G401.6 (cell line): ENCODE data around the gene PET117.
"Not testable (repeated sequence)": the region's sequence is repeated elsewhere in the genome, so short reads cannot be mapped to it uniquely, and the experiment has no call there.

Experiments used
- FAIRE-seq: peaks from 2 replicates; lab custom pipeline; 2012; peaks lifted over from hg19 to GRCh38; lab: Jason Lieb, UNC

PET117 gene

DNA sequence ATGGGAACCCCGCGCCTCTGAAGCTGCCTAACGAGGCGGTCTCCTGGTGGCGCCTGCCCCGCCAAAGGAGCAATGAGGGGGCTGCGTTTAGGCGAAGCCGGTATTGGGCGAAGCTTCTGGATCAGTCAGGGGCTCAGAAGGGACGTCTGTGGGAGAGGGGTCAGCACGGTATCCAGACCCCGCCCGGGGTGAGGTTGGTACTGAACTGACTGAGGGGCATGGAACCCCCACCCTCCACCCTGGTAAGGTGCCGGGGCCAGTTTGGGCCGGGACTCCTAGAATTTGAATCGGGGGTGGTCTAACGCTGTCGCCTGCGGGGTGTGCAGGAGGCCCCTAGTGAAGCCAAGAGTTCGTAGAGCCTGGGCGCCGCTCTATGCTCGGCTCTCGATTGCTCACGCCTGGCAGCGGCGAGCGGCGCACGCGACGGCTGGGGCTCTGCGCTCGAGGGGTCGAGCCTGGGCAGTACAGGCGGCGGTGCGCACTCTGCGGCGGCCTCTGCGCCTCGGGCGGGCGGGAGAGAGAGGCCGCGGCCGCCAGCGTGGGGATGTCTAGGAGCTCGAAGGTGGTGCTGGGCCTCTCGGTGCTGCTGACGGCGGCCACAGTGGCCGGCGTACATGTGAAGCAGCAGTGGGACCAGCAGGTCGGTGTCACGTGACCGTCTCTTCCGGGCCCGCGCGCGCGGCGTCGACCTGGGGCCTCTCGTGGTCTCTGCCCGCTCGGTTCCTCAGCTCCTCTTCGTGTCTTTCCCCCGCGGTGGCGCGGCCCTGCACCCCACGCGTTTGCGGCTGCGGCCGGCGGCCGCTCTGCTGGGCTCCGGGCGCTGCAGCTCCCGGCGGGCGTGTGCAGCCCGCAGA lies at the start of gene PET117, which contains the start of gene KAT14:
PET117 (plus strand) TSS at position 452 of the 854 bp plus-strand sequence; CDS start at position 545, 93 bp downstream.
KAT14 (plus strand) TSS at position 452 of the 854 bp plus-strand sequence. CDS start 4,798 bp downstream, outside the sequence.
- FAIRE-seq, result no peak

GRCh38 chr20:18088298-18088697 lies 49.4 kb upstream of the PET117 start:
- not testable (repeated sequence) for FAIRE-seq

GRCh38 chr20:18088841-18089240 lies 48.8 kb upstream of the PET117 start:
- not testable (repeated sequence) for FAIRE-seq

GRCh38 chr20:18090044-18090443 lies 47.6 kb upstream of the PET117 start:
- no peak for FAIRE-seq

GRCh38 chr20:18090477-18090876 lies 47.2 kb upstream of the PET117 start:
- FAIRE-seq, result no peak

- no peak for FAIRE-seq
These were observed 46.0 kb upstream of the PET117 start for GRCh38 chr20:18091623-18092022.

DNA sequence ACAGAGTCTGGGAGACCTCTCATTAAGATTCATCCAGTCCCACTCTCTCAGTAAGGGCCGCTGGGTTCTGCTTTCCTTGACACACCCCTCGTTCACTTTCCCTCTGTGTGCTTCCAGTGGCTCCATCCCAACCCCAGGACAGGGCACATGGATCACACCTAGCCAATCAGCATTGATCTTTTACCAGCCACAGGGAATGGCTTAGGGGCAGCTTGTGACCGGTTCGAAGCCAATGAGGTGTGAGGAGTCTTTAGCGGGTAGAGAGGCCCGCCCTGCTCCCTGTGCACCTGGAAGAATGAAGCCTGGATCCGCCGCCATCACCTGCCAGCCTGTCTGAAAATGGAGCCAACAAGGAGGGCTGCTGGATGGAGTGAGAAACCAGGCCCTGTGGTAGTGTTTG lies 44.8 kb upstream of the PET117 start:
- no peak for FAIRE-seq

DNA sequence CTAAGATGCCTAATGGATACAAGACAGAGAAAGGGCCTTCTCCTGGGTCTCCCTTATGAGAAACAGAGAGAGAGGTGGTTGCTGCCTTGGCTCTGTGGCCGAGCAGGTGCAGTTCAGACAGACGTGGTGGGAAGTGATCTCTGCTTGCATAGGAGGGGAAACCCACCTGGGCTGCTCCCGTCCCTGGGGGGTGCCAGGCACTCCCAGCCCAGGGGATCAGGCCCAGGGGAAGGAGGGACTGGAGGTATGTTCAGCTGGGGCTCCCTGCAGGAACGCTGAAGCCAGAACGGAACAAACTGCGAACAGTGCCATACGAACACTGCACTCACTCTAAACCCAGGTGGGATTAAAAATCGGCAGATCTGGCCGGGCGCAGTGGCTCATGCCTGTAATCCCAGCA lies 44.3 kb upstream of the PET117 start:
- no peak for FAIRE-seq

GRCh38 chr20:18094191-18094590 lies 43.5 kb upstream of the PET117 start:
- no peak for FAIRE-seq

DNA sequence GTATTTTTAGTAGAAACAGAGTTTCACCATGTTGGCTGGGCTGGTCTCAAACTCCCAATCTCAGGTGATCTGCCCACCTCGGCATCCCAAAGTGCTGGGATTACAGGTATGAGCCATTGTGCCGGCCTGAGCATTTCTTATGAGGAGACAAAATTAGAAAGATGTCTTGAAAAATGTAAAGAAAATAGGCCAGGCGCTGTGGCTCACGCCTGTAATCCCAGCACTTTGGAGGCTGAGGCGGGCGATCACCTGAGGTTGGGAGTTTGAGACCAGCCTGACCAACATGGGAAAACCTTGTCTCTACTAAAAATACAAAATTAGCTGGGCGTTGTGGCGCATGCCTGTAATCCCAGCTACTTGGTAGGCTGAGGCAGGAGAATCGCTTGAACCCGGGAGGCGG lies 37.1 kb upstream of the PET117 start:
- FAIRE-seq, result not testable (repeated sequence)

DNA sequence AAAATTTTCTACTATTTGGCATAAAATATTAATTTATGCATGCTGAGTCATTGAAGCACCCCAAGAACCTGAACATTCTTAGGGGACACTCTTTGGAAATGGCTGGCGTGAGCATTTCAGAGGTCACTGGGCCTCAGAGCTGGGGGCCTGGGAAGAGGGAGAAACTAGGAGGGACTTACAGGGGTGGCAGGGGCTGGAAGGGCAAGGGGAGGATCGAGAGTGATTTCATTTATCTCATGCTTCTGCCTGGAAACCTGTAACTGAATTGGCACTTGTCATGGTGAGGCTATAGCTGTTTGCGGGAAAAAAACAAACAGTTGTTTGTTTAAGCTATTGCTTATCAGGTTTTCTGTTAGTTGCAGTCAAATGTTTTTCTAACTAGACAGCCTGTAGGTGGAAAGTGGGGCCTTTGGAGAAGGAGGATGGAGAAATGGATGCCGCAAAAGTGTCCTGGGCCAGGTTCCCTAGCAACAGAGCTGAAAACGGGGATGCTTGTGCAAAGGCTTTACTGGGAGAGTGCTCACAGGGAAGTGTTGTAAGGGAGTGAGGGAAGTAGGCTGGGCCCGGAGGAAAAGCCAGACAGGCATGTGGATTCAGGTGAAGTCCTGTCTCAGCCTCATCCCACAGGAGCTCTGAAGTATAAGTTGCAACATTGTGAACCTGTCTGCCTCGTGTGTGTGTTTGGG lies 36.4 kb upstream of the PET117 start:
- no peak for FAIRE-seq

GRCh38 chr20:18103497-18103896 lies 34.2 kb upstream of the PET117 start:
- FAIRE-seq, result no peak

DNA sequence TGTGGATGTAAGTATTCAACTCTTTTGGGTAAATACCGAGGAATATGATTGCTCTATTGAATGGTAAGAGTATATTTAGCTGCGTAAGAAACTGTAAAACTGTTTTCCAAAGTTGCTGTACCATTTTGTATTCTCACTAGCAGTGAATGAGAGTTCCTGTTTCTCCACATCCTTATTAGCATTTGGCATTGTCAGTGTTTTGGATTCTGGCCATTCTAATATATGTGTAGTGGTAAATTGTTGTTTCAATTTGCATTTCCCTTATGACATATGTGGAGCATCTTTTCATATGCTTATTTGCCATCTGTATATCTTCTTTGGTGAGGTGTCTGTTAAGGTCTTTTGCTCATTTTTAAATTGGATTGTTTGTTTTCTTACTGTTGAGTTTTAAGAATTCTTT lies 29.3 kb upstream of the PET117 start:
- FAIRE-seq, result no peak

DNA sequence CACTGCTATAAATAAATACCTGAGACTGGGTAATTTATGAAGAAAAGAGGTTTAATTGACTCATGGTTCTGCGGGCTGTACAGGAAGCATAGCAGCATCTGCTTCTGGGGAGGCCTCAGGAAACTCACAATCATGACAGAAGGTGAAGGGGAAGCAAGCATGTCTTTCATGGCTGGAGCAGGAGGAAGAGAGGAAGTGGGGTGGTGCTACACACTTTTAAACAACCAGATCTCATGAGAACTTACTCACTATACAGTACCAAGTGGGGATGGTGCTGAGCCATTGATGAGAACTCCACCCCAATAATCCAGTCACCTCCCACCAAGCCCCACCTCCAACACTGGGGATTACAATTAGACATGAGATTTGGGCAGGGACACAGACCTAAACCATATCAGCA lies 9.1 kb upstream of the PET117 start:
- FAIRE-seq, result not testable (repeated sequence)

DNA sequence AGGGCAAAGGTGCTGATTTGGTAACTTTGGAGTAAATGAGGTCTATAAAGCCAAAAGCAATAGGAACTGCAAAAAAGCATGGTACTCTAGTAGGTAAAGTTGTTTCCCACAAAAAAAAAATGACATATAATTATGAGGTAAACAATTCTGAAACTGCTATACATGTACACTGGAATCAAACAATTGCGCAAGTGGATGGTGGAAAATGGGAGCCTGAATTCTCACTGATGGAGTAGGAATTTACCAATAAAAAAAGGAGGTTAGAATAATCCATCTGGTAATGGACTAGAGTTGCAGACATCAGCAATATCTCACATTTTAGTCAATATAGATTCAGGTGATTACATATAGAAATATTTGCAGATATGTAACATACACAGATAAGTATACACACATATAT lies 5.0 kb upstream of the PET117 start:
- FAIRE-seq, result no peak

- no peak for FAIRE-seq
These were observed 3.7 kb upstream of the PET117 start for GRCh38 chr20:18133962-18134361.

DNA sequence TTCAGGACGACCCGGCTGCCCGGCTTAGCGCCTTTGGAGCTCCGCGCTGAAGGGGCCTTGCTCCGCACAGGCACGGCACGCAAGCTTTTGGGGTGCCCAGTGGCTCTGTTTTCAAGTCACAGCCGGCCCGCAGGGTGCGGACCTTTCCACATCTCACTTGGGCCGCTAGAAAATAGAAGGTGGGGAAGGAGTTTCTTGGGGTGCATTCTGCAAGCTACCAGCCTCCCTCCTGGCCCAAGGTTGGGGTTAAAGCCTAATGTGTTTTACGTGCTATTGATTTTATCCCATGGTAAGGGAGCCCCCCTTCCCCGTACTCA lies 561 bp downstream of the PET117 start:
- no peak for FAIRE-seq

DNA sequence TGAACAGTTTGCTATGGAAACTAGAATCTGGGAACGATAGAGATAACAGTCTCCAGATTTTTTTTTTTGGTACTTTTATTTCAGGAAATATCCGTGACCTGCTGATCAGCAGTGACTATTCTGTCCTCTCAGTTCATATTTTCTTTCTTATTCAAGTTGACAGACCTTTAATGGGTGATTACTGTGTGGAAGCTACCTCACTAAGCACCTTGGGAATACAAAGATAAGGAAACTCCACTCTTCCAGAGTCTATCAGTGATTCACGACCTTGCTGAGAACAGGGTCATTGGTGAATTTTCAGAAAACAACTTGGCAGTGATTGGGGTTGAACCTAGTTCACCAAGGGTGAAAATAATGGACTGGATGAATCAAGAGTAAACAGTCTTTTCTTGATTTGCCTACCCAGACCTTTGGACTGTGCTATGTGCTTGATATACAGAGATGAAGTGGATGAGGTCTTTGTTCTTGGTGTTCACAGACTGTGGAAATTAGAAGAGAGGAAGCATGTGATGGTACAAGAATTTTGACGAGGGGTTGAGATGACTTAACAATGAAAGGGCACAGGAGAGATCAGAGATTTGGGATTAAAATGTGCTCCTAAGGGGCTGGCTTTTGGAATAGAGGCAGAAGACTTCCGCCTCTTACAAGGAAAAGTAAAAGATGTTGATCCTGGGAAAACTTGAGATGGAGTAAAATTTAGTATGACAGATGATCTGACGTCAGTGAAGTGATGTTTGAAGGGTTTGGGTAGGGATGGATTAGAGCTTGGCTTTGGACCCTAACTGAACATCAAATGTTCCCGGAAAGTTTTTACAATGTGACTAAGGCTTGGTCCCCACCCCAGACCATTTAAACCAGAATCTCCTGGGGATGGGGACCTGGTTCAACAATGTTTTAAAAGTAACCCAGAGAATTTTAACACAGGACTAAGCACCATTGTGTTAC lies 1.2 kb downstream of the PET117 start:
- FAIRE-seq, result no peak

DNA sequence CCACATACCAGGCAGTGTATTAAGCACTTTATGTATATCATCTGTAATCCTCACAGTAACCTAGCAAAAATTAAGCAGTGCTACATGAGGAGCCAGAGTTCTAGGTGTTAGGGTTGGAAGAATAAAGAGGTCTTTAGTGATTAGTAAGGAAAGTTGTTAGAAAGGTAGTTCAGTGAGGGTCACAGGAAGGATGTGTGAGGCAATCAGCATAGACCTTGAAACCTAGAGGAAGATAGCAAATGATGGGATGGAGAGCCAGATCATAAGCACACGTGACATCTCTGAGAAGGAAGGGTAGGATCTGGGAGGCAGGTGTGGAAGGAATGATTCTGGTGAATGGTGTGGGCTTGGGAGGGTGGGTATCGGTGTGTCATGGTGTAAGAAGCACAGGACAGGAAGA lies 2.2 kb downstream of the PET117 start:
- no peak for FAIRE-seq

- FAIRE-seq, result no peak
These were observed 7.0 kb downstream of the PET117 start for GRCh38 chr20:18144541-18145099.

DNA sequence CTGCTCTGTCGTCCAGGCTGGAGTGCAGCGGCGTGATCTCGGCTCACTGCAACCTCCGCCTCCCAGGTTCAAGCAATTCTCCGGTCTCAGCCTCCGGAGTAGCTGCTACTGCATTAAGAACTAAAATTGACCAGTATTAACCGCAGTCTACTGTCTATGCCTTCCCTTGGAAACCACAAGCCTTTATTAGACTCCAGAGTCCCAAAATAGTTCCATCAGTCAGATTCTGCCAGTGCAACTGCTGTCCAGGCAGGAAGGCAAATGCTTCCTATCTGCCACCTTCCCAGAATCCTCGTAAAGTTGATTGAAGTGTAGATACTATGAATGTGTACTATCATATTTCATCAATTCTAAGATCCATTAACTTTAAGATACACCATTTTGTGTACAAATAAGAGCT lies 16.7 kb downstream of the PET117 start:
- FAIRE-seq, result no peak

DNA sequence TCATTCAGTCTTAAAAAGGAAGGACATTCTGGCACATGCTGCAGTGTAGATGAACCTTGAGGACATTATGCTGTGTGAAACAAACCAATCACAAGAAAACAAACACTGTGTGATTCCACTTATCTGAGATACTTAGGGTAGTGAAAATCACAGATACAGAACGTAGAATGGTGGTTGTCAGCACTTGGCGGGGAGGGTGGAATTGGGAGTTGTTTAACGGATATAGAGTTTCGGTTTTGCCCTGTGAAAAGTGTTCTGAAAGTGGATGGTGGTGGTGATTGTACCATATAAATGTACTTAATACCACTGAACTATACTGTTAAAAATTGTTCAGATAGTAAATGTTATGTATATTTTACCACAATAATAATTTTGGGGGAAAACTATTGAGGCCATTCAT lies 18.4 kb downstream of the PET117 start:
- FAIRE-seq, result no peak
